ENCODE results near the gene NHERF1.

NHERF1 gene

DNA sequence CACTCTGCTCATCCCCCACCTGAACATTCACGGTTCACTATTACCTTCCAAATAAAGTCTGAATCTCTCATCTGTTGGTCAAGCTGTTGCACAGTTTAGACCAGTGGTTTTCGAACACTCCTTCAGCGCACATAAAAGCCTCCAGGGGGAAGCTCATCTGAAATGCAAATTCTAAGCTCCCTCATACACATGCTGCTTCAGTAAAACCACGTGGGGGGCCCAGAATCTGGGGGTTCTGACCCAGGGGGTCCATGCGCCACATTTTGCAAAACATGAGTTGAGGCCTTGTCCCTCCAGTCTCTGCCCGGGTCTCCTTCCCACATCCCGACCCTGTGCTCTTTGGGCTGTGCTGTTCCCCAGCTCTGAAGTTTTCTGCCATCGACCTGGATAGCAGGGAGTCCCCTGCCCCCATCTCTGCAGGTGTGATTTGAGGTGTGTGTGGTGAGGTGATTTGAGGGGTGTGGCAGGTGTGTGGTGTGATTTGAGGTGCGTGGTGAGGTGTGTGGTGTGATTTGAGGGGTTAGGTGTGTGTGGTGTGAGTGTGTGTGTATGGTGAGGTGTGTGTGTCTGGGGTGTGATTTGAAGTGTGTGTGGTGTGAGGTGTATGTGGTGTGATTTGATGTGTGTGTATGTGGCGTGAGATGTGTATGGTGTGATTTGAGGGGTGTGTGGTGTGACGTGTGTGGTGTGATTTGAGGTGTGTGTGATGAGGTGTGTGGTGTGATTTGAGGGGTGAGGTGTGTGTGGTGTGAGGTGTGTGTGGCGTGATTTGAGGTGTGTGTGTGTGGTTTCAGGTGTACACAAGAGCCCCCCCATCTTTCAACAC lies 16.2 kb upstream of the NHERF1 start:
- no peak for DNase-seq (ENCODE audit: low read depth)

DNA sequence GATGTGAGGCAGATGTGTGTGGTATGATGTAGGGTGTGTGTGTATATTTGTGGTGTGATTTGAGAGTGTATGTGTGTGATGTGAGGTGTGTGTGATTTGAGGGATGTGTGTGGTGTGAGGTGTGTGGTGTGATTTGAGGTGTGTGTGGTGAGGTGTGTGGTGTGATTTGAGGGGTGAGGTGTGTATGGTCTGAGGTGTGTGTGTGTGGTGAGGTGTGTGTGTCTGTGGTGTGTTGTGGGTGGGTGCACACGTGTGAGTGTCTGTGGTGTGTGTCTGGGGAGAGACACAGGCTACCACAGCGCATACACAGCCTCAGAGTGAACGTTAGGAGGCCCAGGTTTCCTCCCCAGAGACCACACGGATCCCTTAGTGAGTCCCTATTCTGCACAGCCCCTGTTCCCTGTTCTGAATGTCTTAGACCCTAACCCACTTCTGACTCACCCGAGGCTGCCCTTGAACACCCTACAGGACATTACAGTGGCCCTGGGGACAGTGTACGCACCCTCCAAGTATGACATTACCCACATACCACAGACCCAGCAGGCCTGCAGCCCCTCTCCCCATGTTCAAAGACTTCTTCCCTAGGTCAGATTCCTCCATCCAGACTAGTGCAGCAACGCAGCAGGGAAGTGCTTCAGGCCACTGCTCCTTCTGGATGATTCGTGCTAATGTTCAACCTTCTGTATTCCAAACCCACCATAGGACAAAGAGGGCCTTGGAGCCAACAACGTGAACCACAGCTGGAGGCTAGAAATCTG lies 14.9 kb upstream of the NHERF1 start:
- no peak for DNase-seq (ENCODE audit: low read depth)

- no peak for DNase-seq (ENCODE audit: low read depth)
These were observed 14.2 kb upstream of the NHERF1 start for GRCh38 chr17:74734256-74734655.

- peak; percentile 31 for DNase-seq (ENCODE audit: low read depth)
These were observed 11.7 kb upstream of the NHERF1 start, which contains the start of gene RAB37 for GRCh38 chr17:74736513-74737298. Gene RAB37, plus strand, starts transcription at chr17:74737256. Its CDS starts 17 bp downstream, at chr17:74737273.

GRCh38 chr17:74737299-74738050 lies 11.0 kb upstream of the NHERF1 start:
- no peak for DNase-seq (ENCODE audit: low read depth)

- peak; percentile 66 for DNase-seq (ENCODE audit: low read depth)
These were observed 10.1 kb upstream of the NHERF1 start for GRCh38 chr17:74738051-74738996.

- no peak for DNase-seq (ENCODE audit: low read depth)
These were observed 9.1 kb upstream of the NHERF1 start for GRCh38 chr17:74739227-74739831.

DNA sequence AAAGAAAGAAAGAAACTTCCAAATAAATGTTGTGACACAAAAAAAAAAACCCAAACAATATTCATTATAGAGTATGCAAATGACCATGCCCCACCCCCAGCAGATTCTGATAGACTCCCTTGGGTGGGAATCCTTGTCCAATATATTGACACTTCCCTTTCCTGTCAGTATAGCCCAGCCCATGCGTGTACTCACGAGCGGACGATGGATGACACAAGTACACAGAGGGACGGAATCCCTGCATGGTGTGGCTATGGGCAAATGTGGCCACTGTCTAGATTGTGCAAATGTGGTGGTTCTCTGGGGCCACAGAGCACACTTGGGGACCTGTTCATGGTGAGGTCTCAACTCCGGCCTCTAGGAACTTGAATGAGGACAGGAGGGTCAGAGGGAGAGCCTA lies 8.3 kb upstream of the NHERF1 start:
- DNase-seq (ENCODE audit: low read depth) = no peak

DNA sequence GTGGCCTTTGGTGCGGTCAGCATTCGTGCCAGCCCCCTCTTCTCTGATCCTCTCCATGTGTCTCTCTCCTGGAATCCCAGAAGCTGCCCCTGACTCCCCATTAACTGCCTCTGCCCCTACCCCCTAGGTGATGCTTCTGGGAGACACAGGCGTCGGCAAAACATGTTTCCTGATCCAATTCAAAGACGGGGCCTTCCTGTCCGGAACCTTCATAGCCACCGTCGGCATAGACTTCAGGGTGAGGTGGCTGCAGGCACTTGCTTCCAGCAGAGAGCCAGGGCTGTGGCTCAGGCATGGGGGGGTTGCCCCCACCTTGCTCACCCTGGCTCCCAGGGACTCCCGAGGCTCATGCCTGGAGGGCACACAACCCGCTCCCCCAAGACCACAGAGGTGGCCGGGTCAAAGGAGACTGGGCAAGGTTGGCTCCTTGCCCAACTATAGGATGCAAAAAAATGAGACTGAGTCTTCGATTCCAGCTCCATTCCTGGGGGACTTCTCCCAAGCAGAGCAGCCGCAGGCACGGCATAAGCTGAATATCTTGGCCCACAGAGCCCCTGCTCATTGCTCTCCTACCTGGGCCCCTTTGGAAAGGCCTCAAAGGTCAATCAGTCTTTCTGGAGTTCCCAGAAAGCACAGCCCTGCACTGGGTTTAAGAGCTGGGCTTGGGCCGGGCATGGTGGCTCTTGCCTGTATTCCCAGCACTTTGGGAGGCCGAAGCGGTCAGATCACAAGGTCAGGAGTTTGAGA lies 7.6 kb upstream of the NHERF1 start:
- no peak for DNase-seq (ENCODE audit: low read depth)

DNA sequence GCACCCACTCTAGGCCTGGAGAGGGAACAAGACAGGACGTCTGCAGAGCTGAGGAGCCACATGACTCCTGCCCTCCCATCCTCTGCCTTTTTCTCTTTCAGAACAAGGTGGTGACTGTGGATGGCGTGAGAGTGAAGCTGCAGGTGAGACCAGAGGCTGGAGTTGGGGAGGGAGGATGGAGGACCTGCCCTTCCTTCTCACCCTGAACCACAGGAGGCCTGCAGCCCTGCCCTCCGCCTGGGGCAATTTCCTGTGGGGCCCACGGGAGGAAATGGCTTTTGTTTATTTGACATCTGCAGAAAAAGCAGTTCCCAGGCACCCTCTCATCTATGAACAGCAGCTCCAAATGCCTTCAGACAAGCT lies 6.3 kb upstream of the NHERF1 start:
- peak; percentile 59 for DNase-seq (ENCODE audit: low read depth)

DNA sequence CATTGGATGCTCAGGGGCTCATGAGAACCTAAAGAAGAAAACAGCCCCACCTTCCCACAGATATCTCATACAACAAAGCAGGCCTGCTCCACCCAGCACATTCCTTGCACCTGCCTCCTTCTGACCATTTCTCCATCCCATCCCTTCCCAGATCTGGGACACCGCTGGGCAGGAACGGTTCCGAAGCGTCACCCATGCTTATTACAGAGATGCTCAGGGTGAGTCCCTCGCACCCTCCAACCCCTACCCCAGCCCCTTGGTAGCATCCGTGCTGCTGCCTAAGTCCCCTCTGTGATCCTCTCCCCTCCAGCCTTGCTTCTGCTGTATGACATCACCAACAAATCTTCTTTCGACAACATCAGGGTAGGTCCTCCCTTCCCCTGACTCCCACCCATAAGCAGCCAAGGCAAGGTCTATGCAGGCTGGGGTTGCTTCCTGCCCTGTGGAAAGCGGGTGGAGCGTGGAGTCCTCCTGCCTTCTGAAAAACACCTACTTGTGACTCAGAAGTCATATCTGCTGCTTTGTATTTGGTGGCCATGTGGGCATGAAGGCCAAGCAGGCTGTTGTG lies 5.4 kb upstream of the NHERF1 start:
- no peak for DNase-seq (ENCODE audit: low read depth)

GRCh38 chr17:74743755-74744154 lies 4.7 kb upstream of the NHERF1 start:
- DNase-seq (ENCODE audit: low read depth) = no peak

GRCh38 chr17:74744349-74744713 lies 4.1 kb upstream of the NHERF1 start:
- DNase-seq (ENCODE audit: low read depth) = no peak

DNA sequence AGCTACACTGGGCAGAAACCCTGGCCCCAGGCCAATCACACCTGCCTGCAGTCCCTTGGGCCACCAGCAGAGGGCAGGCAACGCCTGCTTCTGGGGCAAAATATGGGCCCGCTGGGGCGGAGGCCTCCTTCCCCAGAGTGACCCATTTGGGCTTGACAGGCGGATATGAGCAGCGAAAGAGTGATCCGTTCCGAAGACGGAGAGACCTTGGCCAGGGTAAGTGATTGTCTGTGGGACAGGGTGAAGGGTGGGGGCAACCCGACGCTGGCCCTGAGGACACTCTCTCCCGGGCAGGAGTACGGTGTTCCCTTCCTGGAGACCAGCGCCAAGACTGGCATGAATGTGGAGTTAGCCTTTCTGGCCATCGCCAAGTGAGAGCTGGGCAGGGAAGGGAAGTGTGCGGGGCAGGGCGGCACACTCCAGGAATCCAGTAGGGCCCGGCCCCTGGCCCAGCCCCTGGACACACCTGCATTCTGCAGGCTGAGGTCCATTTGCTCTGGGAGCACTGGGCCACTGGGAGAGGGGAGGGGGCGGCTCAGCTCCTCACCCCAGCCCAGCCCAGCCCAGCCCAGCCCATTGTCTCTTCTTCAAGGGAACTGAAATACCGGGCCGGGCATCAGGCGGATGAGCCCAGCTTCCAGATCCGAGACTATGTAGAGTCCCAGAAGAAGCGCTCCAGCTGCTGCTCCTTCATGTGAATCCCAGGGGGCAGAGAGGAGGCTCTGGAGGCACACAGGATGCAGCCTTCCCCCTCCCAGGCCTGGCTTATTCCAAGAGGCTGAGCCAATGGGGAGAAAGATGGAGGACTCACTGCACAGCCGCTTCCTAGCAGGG lies 3.5 kb upstream of the NHERF1 start:
- peak; percentile 75 for DNase-seq (ENCODE audit: low read depth)

DNA sequence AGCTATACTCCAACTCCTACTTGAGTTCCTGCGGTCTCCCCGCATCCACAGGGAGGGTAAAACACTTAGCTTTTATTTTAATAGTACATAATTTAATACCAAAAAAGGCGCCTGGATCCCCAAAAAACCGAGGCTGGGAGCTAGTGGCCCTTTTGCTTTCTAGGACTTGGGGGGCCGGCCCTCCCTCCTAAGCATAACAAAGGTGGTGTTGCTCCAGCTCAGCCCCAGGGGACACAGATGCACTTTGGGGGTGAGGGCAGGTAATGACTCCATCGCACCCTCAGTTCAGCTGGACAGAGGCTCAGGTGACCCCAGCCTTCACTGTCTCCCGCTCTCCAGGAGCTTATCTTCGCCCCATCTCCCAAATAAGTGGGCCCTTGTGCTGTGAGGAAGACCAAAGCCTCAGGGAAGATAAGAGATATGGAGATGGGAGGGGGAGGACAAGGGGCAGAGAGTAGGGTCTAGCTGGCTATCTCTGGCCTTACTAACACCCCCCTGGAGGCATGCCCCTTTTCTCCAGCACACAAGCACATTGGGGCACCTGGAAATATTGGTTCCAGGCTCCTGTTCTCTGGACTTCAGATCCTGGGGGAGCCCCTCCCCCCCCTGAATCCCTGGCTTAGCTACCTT lies 2.8 kb upstream of the NHERF1 start:
- no peak for DNase-seq (ENCODE audit: low read depth)

GRCh38 chr17:74746376-74746775 lies 2.1 kb upstream of the NHERF1 start:
- DNase-seq (ENCODE audit: low read depth) = no peak

DNA sequence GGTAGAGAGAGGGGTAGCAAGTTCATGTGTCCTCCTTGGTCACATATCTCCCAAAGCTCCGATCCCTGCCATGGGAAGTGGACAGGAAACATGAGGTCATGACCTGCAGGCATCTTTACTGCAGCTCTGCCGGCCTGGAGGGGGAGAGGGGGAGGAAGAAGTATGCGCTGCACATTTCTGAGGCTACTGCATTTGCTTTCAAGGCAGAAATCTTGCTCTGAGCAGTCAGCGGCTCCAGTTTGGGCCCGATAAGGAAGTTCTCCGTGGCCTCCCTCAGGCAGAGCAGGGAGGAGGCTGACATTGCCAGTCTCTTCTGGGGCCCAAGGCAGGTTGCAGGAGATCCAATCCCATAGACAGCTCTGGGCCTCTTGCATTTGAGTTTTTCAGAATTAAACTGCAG lies 1.5 kb upstream of the NHERF1 start:
- DNase-seq (ENCODE audit: low read depth) = no peak

DNA sequence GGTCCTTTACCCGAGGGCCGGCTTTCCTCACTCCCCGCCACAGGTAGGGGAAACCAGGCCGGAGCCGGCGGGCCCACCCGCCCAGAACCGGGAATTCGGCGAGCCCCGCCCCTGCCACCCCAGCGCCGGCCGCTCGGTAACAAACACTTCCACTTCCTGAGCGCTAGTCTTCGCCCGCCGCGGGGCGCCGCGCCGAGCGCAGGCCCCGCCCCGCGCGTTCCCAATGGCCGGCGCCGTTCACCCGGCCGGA lies 224 bp upstream of the NHERF1 start:
- no peak for DNase-seq (ENCODE audit: low read depth)

Measured in activated T-helper 1 cell treated with Interleukin-2 at 50 U/mL for 16 hours (primary cell).